Neural cell (in vitro differentiated cells): ENCODE measurements around the gene INSM1. TPM values are rescaled to one million over a fixed set of nuclear protein-coding genes. Genes with fewer than 3 reads are reported as not detected.

Source experiments
- H2AFZ ChIP-seq: fragments of 200-600, 300-800 bp; sonication (generic), shearing (Covaris generic); 2 replicates; pipeline ENCODE4 v1.6.0; 2014; ENCODE audit warnings: low read depth, mild to moderate bottlenecking, antibody characterized with exemption, low read length, moderate library complexity
- H3F3A ChIP-seq: fragments of 200-600 bp; shearing (Covaris generic); 2 replicates; pipeline ENCODE4 v1.6.1; 2016; ENCODE audit warnings: mild to moderate bottlenecking, moderate library complexity, mixed read lengths, antibody characterized with exemption, low read length; ENCODE audit not compliant: insufficient read depth, poor library complexity, severe bottlenecking
- H3K27ac ChIP-seq: fragments of 200-600, 300-800 bp; sonication (generic), shearing (Covaris generic); 2 replicates; pipeline ENCODE4 v1.5.1; 2014; ENCODE audit warnings: mild to moderate bottlenecking, low read length, moderate library complexity
- H3K27me3 ChIP-seq: fragments of 300-800, 200-600 bp; sonication (generic), shearing (Covaris generic); 2 replicates; pipeline ENCODE4 v1.6.0; 2014; ENCODE audit warnings: mild to moderate bottlenecking, low read depth, low read length, moderate library complexity; ENCODE audit not compliant: insufficient read depth
- H3K36me3 ChIP-seq: fragments of 300-800, 200-600 bp; sonication (generic), shearing (Covaris generic); 2 replicates; pipeline ENCODE4 v1.5.1; 2014; ENCODE audit warnings: mild to moderate bottlenecking, antibody characterized with exemption, low read length, moderate library complexity; ENCODE audit not compliant: insufficient read depth
- H3K4me2 ChIP-seq: fragments of 300-800, 200-600 bp; sonication (generic), shearing (Covaris generic); 2 replicates; pipeline ENCODE4 v1.6.0; 2014; ENCODE audit warnings: mild to moderate bottlenecking, low read length
- H3K4me3 ChIP-seq: fragments of 300-800, 200-600 bp; sonication (generic), shearing (Covaris generic); 2 replicates; pipeline ENCODE4 v1.5.1; 2014; ENCODE audit warnings: mild to moderate bottlenecking, low read length, moderate library complexity
- H3K79me2 ChIP-seq: fragments of 200-600 bp; shearing (Covaris generic); replicated peaks from 2 replicates; pipeline ENCODE4 v1.6.0; 2014; ENCODE audit warnings: mild to moderate bottlenecking, low read length, moderate library complexity; ENCODE audit not compliant: insufficient read depth
- H3K9ac ChIP-seq: fragments of 300-800, 200-600 bp; sonication (generic), shearing (Covaris generic); 2 replicates; pipeline ENCODE4 v1.6.1; 2016; ENCODE audit warnings: mild to moderate bottlenecking, low read length, mixed read lengths
- H3K9me2 ChIP-seq: fragments of 200-600 bp; shearing (Covaris generic); 2 replicates; pipeline ENCODE4 v1.6.1; 2016; ENCODE audit warnings: mild to moderate bottlenecking, low read length, mixed read lengths; ENCODE audit not compliant: insufficient read depth
- H3K9me3 ChIP-seq: fragments of 200-600, 300-800 bp; sonication (generic), shearing (Covaris generic); 2 replicates; pipeline ENCODE4 v1.6.1; 2016; ENCODE audit warnings: mild to moderate bottlenecking, mixed run types, low read length, moderate library complexity, mixed read lengths
- H4K20me1 ChIP-seq: fragments of 200-600 bp; shearing (Covaris generic); 2 replicates; pipeline ENCODE4 v1.6.1; 2016; ENCODE audit warnings: mild to moderate bottlenecking, mixed run types; ENCODE audit not compliant: insufficient read depth
- EP300 ChIP-seq: fragments of 450-650 bp; conservative IDR thresholded peaks from 2 replicates; pipeline ENCODE4 v1.6.1; 2014; ENCODE audit warnings: antibody characterized with exemption, mild to moderate bottlenecking, moderate library complexity; ENCODE audit not compliant: poor library complexity, severe bottlenecking
- EZH2 ChIP-seq: fragments of 200-600, 300-800 bp; shearing (Covaris generic), sonication (generic); IDR thresholded peaks from 2 replicates; pipeline ENCODE4 v1.6.1; 2014; ENCODE audit warnings: antibody characterized with exemption, low read length, borderline replicate concordance, mild to moderate bottlenecking; ENCODE audit not compliant: insufficient read depth, poor library complexity, severe bottlenecking
- MXI1 ChIP-seq: fragments of 450-650 bp; conservative IDR thresholded peaks from 2 replicates; pipeline ENCODE4 v1.6.1; 2014; ENCODE audit warnings: antibody characterized with exemption, mild to moderate bottlenecking; ENCODE audit not compliant: poor library complexity, severe bottlenecking
- POLR2AphosphoS5 ChIP-seq: IDR thresholded peaks from 2 replicates; pipeline ENCODE4 v1.6.1; 2012
- RAD21 ChIP-seq: fragments of 450-650 bp; conservative IDR thresholded peaks from 2 replicates; pipeline ENCODE4 v1.6.1; 2014; ENCODE audit warnings: antibody characterized with exemption, mild to moderate bottlenecking, moderate library complexity
- SMC3 ChIP-seq: fragments of 450-650 bp; conservative IDR thresholded peaks from 2 replicates; pipeline ENCODE4 v1.6.1; 2014; ENCODE audit warnings: antibody characterized with exemption, mild to moderate bottlenecking, moderate library complexity; ENCODE audit not compliant: poor library complexity
- TAF1 ChIP-seq: IDR thresholded peaks from 2 replicates; pipeline ENCODE4 v1.6.1; 2012; ENCODE audit warnings: low read depth
- polyA plus RNA-seq: library from polyadenylated mRNA; depleted of rRNA; stranded (reverse); fragments of >200 nt; gene quantifications from 2 replicates; pipeline ENCODE4 v1.2.3, GENCODE V29; 2014
- TF ChIP-seq, protein P1 (sequence below): IDR thresholded peaks from 2 replicates; pipeline ENCODE4 v1.6.1; 2012; ENCODE audit warnings: borderline replicate concordance
- TF ChIP-seq, protein P2 (sequence below): fragments of 450-650 bp; IDR thresholded peaks from 2 replicates; pipeline ENCODE4 v1.5.1; 2014; ENCODE audit warnings: antibody characterized with exemption, mild to moderate bottlenecking, moderate library complexity; ENCODE audit not compliant: poor library complexity, severe bottlenecking

Gene INSM1
- polyA plus RNA-seq, 1 donor from 2014 or later = 8.6 TPM

DNA sequence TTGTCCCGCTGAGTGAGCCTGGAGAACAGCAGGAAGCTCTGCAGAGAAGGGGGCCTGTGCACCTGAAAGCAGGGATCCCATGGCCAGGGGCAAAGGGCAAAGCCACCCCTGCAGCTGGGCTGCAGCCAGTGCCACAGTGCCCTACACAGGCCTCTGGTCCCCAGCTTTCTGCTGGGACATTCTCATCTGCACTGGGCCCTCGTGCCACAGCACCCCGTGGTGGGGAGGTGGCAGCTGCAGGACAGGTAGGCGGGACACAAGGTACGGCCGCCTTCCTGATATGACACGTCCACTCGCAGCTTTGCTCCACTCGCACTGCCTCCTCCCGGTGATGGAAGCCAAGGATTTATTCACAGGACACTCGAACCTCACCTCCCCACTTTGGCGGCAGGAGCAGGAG is 27.2 kb downstream of the INSM1 start:
- TF ChIP-seq MXI1 (no peak), TAF1 (no peak), EZH2 (no peak), POLR2AphosphoS5 (no peak), SMC3 (no peak), RAD21 (no peak), EP300 (no peak)
- TF ChIP-seq, protein P1, sequence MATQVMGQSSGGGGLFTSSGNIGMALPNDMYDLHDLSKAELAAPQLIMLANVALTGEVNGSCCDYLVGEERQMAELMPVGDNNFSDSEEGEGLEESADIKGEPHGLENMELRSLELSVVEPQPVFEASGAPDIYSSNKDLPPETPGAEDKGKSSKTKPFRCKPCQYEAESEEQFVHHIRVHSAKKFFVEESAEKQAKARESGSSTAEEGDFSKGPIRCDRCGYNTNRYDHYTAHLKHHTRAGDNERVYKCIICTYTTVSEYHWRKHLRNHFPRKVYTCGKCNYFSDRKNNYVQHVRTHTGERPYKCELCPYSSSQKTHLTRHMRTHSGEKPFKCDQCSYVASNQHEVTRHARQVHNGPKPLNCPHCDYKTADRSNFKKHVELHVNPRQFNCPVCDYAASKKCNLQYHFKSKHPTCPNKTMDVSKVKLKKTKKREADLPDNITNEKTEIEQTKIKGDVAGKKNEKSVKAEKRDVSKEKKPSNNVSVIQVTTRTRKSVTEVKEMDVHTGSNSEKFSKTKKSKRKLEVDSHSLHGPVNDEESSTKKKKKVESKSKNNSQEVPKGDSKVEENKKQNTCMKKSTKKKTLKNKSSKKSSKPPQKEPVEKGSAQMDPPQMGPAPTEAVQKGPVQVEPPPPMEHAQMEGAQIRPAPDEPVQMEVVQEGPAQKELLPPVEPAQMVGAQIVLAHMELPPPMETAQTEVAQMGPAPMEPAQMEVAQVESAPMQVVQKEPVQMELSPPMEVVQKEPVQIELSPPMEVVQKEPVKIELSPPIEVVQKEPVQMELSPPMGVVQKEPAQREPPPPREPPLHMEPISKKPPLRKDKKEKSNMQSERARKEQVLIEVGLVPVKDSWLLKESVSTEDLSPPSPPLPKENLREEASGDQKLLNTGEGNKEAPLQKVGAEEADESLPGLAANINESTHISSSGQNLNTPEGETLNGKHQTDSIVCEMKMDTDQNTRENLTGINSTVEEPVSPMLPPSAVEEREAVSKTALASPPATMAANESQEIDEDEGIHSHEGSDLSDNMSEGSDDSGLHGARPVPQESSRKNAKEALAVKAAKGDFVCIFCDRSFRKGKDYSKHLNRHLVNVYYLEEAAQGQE = no peak
- TF ChIP-seq, protein P2, sequence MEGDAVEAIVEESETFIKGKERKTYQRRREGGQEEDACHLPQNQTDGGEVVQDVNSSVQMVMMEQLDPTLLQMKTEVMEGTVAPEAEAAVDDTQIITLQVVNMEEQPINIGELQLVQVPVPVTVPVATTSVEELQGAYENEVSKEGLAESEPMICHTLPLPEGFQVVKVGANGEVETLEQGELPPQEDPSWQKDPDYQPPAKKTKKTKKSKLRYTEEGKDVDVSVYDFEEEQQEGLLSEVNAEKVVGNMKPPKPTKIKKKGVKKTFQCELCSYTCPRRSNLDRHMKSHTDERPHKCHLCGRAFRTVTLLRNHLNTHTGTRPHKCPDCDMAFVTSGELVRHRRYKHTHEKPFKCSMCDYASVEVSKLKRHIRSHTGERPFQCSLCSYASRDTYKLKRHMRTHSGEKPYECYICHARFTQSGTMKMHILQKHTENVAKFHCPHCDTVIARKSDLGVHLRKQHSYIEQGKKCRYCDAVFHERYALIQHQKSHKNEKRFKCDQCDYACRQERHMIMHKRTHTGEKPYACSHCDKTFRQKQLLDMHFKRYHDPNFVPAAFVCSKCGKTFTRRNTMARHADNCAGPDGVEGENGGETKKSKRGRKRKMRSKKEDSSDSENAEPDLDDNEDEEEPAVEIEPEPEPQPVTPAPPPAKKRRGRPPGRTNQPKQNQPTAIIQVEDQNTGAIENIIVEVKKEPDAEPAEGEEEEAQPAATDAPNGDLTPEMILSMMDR = no peak
- H2AFZ ChIP-seq = no peak overlapping the region

DNA sequence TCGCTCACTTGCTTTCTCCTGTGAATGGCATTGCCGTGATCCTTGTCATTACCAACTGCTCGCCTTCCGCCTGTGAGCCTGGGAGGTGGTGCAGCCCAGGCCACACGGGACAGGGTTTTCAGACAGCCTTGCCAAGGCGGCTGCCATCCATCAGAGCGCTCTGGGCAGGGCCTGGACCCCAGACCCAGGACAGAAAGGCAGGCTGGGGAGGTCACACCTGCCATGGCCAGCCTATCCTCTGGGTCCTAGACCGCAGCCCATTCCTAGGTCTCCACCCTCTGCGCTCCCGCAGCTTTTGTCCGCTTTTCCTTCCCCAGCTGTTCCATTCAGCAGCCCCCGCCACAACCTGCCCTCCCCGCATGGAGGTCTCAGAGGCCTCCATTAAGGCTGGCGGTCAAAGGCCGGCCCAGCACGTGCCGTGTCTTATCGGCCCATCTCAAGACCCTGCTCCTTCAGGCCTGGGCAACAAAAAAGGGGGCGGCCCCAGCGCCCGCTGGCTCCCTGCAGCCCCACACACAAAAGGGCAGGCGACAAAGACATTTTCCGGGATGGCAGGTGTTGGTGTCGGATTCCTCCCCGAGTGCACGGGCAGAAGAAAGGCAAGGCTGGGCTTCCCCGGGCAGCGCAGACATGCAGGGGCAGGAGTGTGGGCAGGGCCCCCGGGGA is 28.1 kb downstream of the INSM1 start:
- no peak overlapping the region for H3K27ac ChIP-seq
- H3K4me3 ChIP-seq = no peak overlapping the region
- no peak overlapping the region for H2AFZ ChIP-seq

More for the DNA sequence above, 27.2 kb downstream of the INSM1 start:
- no peaks in the 10 kb centered on the region for H3F3A ChIP-seq
- H3K4me3 ChIP-seq = no peak overlapping the region
- no peaks in the 10 kb centered on the region for H3K36me3 ChIP-seq
- no peaks in the 10 kb centered on the region for H4K20me1 ChIP-seq
- H3K9ac ChIP-seq = no peak overlapping the region
- H3K9me3 ChIP-seq = no peaks in the 10 kb centered on the region
- H3K27ac ChIP-seq = no peak overlapping the region
- no peaks in the 10 kb centered on the region for H3K79me2 ChIP-seq
- H3K9me2 ChIP-seq = no peaks in the 10 kb centered on the region
- H3K27me3 ChIP-seq = no peaks in the 10 kb centered on the region
- no peak overlapping the region for H3K4me2 ChIP-seq

More for the DNA sequence above, 28.1 kb downstream of the INSM1 start:
- H3K79me2 ChIP-seq = no peaks in the 10 kb centered on the region
- H3K9me2 ChIP-seq = no peaks in the 10 kb centered on the region
- no peak overlapping the region for H3K9ac ChIP-seq
- H4K20me1 ChIP-seq = no peaks in the 10 kb centered on the region
- no peaks in the 10 kb centered on the region for H3K36me3 ChIP-seq
- no peaks in the 10 kb centered on the region for H3F3A ChIP-seq
- no peak overlapping the region for H3K4me2 ChIP-seq
- no peaks in the 10 kb centered on the region for H3K27me3 ChIP-seq
- TF ChIP-seq, protein P1 = no peak
- TF ChIP-seq EP300 (no peak), RAD21 (no peak), POLR2AphosphoS5 (no peak), EZH2 (no peak), SMC3 (no peak), TAF1 (no peak), MXI1 (no peak)
- TF ChIP-seq, protein P2 = no peak
- no peaks in the 10 kb centered on the region for H3K9me3 ChIP-seq
